Measurements from ENCODE around the gene DENND4A.
"Not testable (repeated sequence)": the region's sequence is repeated elsewhere in the genome, so short reads cannot be mapped to it uniquely, and the experiment has no call there.

The DENND4A gene

GRCh38 chr15:65752151-65752700 lies 39.9 kb downstream of the DENND4A start:
- no peak for DNase-seq

- no peak for DNase-seq
Observed at GRCh38 chr15:65751431-65751830, 40.7 kb downstream of the DENND4A start.

GRCh38 chr15:65747265-65747664 lies 44.8 kb downstream of the DENND4A start:
- no peak for DNase-seq

GRCh38 chr15:65743637-65744252 lies 48.3 kb downstream of the DENND4A start:
- no peak for DNase-seq

GRCh38 chr15:65740148-65740547 lies 51.9 kb downstream of the DENND4A start:
- DNase-seq: no peak

GRCh38 chr15:65738649-65739048 lies 53.4 kb downstream of the DENND4A start:
- no peak for DNase-seq

- DNase-seq: not testable (repeated sequence)
Observed at GRCh38 chr15:65733599-65733998, 58.5 kb downstream of the DENND4A start.

GRCh38 chr15:65732698-65733097 lies 59.4 kb downstream of the DENND4A start:
- no peak for DNase-seq

- DNase-seq: no peak
Observed at GRCh38 chr15:65731926-65732325, 60.2 kb downstream of the DENND4A start.

GRCh38 chr15:65730549-65731172 lies 61.4 kb downstream of the DENND4A start:
- no peak for DNase-seq

- DNase-seq: no peak
Observed at GRCh38 chr15:65724464-65725215, 67.5 kb downstream of the DENND4A start.

- DNase-seq: no peak
Observed at GRCh38 chr15:65723876-65724275, 68.2 kb downstream of the DENND4A start.

- no peak for DNase-seq
Observed at GRCh38 chr15:65722191-65722590, 69.9 kb downstream of the DENND4A start.

- DNase-seq: no peak
Observed at GRCh38 chr15:65712415-65712814, 79.7 kb downstream of the DENND4A start.

GRCh38 chr15:65695081-65695480 lies 97.0 kb downstream of the DENND4A start:
- DNase-seq: no peak

- no peak for DNase-seq
Observed at GRCh38 chr15:65690778-65691177, 101.3 kb downstream of the DENND4A start.

GRCh38 chr15:65690173-65690572 lies 101.9 kb downstream of the DENND4A start:
- DNase-seq: no peak

GRCh38 chr15:65688462-65688861 lies 103.6 kb downstream of the DENND4A start:
- no peak for DNase-seq

- no peak for DNase-seq
Observed at GRCh38 chr15:65682404-65682911, 109.6 kb downstream of the DENND4A start.

GRCh38 chr15:65680544-65680943 lies 111.5 kb downstream of the DENND4A start:
- DNase-seq: no peak

- no peak for DNase-seq
Observed at GRCh38 chr15:65676123-65676522, 116.0 kb downstream of the DENND4A start.

GRCh38 chr15:65675551-65675950 lies 116.5 kb downstream of the DENND4A start:
- no peak for DNase-seq

GRCh38 chr15:65666257-65666656 lies 125.8 kb downstream of the DENND4A start:
- no peak for DNase-seq

GRCh38 chr15:65663521-65663920 lies 128.6 kb downstream of the DENND4A start:
- DNase-seq: peak; percentile 23
